ENCODE data around the gene SPATA12. TPM values are rescaled to one million over a fixed set of nuclear protein-coding genes. Genes with fewer than 3 reads are reported as not detected.

SPATA12 gene
- total RNA-seq, 1 donor: not detected

- TF ChIP-seq, protein P1, sequence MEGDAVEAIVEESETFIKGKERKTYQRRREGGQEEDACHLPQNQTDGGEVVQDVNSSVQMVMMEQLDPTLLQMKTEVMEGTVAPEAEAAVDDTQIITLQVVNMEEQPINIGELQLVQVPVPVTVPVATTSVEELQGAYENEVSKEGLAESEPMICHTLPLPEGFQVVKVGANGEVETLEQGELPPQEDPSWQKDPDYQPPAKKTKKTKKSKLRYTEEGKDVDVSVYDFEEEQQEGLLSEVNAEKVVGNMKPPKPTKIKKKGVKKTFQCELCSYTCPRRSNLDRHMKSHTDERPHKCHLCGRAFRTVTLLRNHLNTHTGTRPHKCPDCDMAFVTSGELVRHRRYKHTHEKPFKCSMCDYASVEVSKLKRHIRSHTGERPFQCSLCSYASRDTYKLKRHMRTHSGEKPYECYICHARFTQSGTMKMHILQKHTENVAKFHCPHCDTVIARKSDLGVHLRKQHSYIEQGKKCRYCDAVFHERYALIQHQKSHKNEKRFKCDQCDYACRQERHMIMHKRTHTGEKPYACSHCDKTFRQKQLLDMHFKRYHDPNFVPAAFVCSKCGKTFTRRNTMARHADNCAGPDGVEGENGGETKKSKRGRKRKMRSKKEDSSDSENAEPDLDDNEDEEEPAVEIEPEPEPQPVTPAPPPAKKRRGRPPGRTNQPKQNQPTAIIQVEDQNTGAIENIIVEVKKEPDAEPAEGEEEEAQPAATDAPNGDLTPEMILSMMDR (IDR thresholded peaks at IDR 0.05; ENCODE audit: extremely low read depth, low read depth, low read length): peak; percentile 90
These were observed 39.7 kb downstream of the SPATA12 start for GRCh38 chr3:57100046-57100695.

GRCh38 chr3:57105585-57105984 is 45.1 kb downstream of the SPATA12 start:
- no peaks in the 10 kb centered on the region for H4K20me1 ChIP-seq (ENCODE audit: insufficient read depth, low read length)
- H2AFZ ChIP-seq (ENCODE audit: low read length): no peak overlapping the region
- no peak overlapping the region for H3K27ac ChIP-seq (ENCODE audit: low read depth, low read length)
- H3K4me2 ChIP-seq (ENCODE audit: insufficient read depth, low read length): no peak overlapping the region
- H3K9me3 ChIP-seq (ENCODE audit: low read depth, low read length): no peaks in the 10 kb centered on the region
- no peaks in the 10 kb centered on the region for H3K27me3 ChIP-seq (ENCODE audit: insufficient read depth, low read length)
- no peaks in the 10 kb centered on the region for H3K4me1 ChIP-seq (ENCODE audit: insufficient read depth, low read length)
- no peaks in the 10 kb centered on the region for H3K79me2 ChIP-seq (ENCODE audit: insufficient read depth, low read length)
- no peak overlapping the region for H3K4me3 ChIP-seq (ENCODE audit: insufficient read depth, low read length)
- H3K36me3 ChIP-seq (ENCODE audit: insufficient read depth, low read length): no peaks in the 10 kb centered on the region
- DNase-seq (ENCODE audit: insufficient read length, low spot score, missing footprints): no peak
- TF ChIP-seq, protein P1 (IDR thresholded peaks at IDR 0.05; ENCODE audit: extremely low read depth, low read depth, low read length): no peak

More at GRCh38 chr3:57100046-57100695, 39.7 kb downstream of the SPATA12 start:
- H3K27ac ChIP-seq (ENCODE audit: low read depth, low read length): no peak overlapping the region
- H3K27me3 ChIP-seq (ENCODE audit: insufficient read depth, low read length): no peaks in the 10 kb centered on the region
- no peak overlapping the region for H3K4me2 ChIP-seq (ENCODE audit: insufficient read depth, low read length)
- no peak overlapping the region for H2AFZ ChIP-seq (ENCODE audit: low read length)
- H3K36me3 ChIP-seq (ENCODE audit: insufficient read depth, low read length): no peaks in the 10 kb centered on the region
- H4K20me1 ChIP-seq (ENCODE audit: insufficient read depth, low read length): no peaks in the 10 kb centered on the region
- no peaks in the 10 kb centered on the region for H3K79me2 ChIP-seq (ENCODE audit: insufficient read depth, low read length)
- peak; percentile 79 for DNase-seq (ENCODE audit: insufficient read length, low spot score, missing footprints)
- H3K4me1 ChIP-seq (ENCODE audit: insufficient read depth, low read length): no peaks in the 10 kb centered on the region
- no peak overlapping the region for H3K4me3 ChIP-seq (ENCODE audit: insufficient read depth, low read length)
- H3K9me3 ChIP-seq (ENCODE audit: low read depth, low read length): no peaks in the 10 kb centered on the region

GRCh38 chr3:57108684-57109083 is 48.2 kb downstream of the SPATA12 start:
- H3K79me2 ChIP-seq (ENCODE audit: insufficient read depth, low read length): no peaks in the 10 kb centered on the region
- H3K4me3 ChIP-seq (ENCODE audit: insufficient read depth, low read length): no peak overlapping the region
- H3K4me2 ChIP-seq (ENCODE audit: insufficient read depth, low read length): no peak overlapping the region
- no peak for DNase-seq (ENCODE audit: insufficient read length, low spot score, missing footprints)
- H2AFZ ChIP-seq (ENCODE audit: low read length): no peak overlapping the region
- no peaks in the 10 kb centered on the region for H3K4me1 ChIP-seq (ENCODE audit: insufficient read depth, low read length)
- no peak overlapping the region for H3K27ac ChIP-seq (ENCODE audit: low read depth, low read length)
- H3K27me3 ChIP-seq (ENCODE audit: insufficient read depth, low read length): no peaks in the 10 kb centered on the region
- no peaks in the 10 kb centered on the region for H3K9me3 ChIP-seq (ENCODE audit: low read depth, low read length)
- TF ChIP-seq, protein P1 (IDR thresholded peaks at IDR 0.05; ENCODE audit: extremely low read depth, low read depth, low read length): no peak
- no peaks in the 10 kb centered on the region for H3K36me3 ChIP-seq (ENCODE audit: insufficient read depth, low read length)
- no peaks in the 10 kb centered on the region for H4K20me1 ChIP-seq (ENCODE audit: insufficient read depth, low read length)

- H3K79me2 ChIP-seq (ENCODE audit: insufficient read depth, low read length): no peaks in the 10 kb centered on the region
- TF ChIP-seq, protein P1 (IDR thresholded peaks at IDR 0.05; ENCODE audit: extremely low read depth, low read depth, low read length): no peak
These were observed 49.2 kb downstream of the SPATA12 start for GRCh38 chr3:57109437-57110199.

More at GRCh38 chr3:57109437-57110199, 49.2 kb downstream of the SPATA12 start:
- Histone ChIP-seq H3K27ac (ENCODE audit: low read depth, low read length) (no peak overlapping the region), H3K4me2 (ENCODE audit: insufficient read depth, low read length) (no peak overlapping the region), H4K20me1 (ENCODE audit: insufficient read depth, low read length) (no peaks in the 10 kb centered on the region), H3K4me1 (ENCODE audit: insufficient read depth, low read length) (no peaks in the 10 kb centered on the region), H3K9me3 (ENCODE audit: low read depth, low read length) (no peaks in the 10 kb centered on the region), H3K27me3 (ENCODE audit: insufficient read depth, low read length) (no peaks in the 10 kb centered on the region), H3K4me3 (ENCODE audit: insufficient read depth, low read length) (no peak overlapping the region), H2AFZ (ENCODE audit: low read length) (no peak overlapping the region), H3K36me3 (ENCODE audit: insufficient read depth, low read length) (no peaks in the 10 kb centered on the region)
- no peak for DNase-seq (ENCODE audit: insufficient read length, low spot score, missing footprints)

All from osteoblast (primary cell).